ENCODE measurements around the gene APOLD1. TPM values are rescaled to one million over a fixed set of nuclear protein-coding genes. Genes with fewer than 3 reads are reported as not detected.
"Not testable (repeated sequence)": the region's sequence is repeated elsewhere in the genome, so short reads cannot be mapped to it uniquely, and the experiment has no call there.

Gene APOLD1
- total RNA-seq, 6 donors from 2014 or later = 8.5 to 36.5 (median 15.6) TPM

DNA sequence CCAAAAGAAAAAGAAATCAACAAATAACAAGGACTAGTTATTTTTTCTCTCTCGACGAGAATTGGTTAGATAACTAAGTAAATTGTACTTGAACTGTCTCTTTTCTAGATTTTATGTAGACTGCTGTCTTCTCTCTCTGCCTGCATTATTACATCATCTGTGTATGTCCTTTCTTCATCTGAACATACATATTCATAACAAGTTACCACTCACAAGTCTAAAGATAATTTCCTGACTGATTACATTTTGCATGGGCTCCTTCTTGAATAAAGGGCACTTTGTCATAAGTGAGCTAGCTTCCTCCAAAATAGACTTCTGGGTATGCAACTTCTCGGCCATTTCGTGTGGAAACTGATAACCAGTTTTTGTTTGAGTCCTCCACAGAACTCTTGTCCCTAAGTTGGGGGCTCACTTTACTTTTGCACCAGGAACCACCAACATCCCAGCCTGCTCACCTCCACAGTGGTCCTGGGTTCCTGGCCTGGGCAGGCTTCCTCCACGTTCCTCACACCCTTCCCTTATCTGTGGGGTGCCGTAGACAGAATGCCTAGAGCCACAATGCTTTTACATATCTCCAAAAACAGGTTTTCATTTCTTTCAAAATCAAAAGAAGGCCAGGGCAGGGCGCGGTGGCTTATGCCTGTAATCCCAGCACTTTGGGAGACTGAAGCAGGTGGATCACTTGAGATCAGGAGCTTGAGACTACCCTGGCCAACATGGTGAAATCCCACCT, 21.5 kb downstream of the APOLD1 start:
- TF ChIP-seq POLR2A (IDR thresholded peaks at IDR 0.05) (no peak), POLR2AphosphoS5 (IDR thresholded peaks at IDR 0.05) (no peak), CTCF (IDR thresholded peaks at IDR 0.05) (no peak), EP300 (IDR thresholded peaks at IDR 0.05) (no peak)

GRCh38 chr12:12807517-12807903, 22.1 kb downstream of the APOLD1 start:
- H3K9me3 ChIP-seq; H3K36me3 ChIP-seq; DNase-seq; ATAC-seq (ENCODE audit: low FRiP score in 2 of 2); H3K27me3 ChIP-seq; H3K4me3 ChIP-seq: not testable (repeated sequence)
- 78 to 80% methylated on average over 3 of the region's 3 CpGs for WGBS, 2 donors
- H3K4me1 ChIP-seq = peaks cover 32 to 40% (median 36%) of the 10 kb centered on the region in 4 donors
- H3K27ac ChIP-seq = peak overlapping the region; percentile 70 to 91 (median 78)

More for the DNA sequence above, 21.5 kb downstream of the APOLD1 start:
- no peak for ATAC-seq (ENCODE audit: low FRiP score in 2 of 2)
- DNase-seq = no peak
- H3K9me3 ChIP-seq = no peaks in the 10 kb centered on the region
- H3K36me3 ChIP-seq = no peaks in the 10 kb centered on the region
- peaks cover 32 to 39% (median 36%) of the 10 kb centered on the region in 4 donors for H3K4me1 ChIP-seq
- 69 to 92% methylated on average over 8 of the region's 8 CpGs for WGBS, 2 donors
- no peaks in the 10 kb centered on the region for H3K27me3 ChIP-seq
- H3K27ac ChIP-seq = peak overlapping the region; percentile 70 to 91 (median 78)
- H3K4me3 ChIP-seq = no peak overlapping the region

DNA sequence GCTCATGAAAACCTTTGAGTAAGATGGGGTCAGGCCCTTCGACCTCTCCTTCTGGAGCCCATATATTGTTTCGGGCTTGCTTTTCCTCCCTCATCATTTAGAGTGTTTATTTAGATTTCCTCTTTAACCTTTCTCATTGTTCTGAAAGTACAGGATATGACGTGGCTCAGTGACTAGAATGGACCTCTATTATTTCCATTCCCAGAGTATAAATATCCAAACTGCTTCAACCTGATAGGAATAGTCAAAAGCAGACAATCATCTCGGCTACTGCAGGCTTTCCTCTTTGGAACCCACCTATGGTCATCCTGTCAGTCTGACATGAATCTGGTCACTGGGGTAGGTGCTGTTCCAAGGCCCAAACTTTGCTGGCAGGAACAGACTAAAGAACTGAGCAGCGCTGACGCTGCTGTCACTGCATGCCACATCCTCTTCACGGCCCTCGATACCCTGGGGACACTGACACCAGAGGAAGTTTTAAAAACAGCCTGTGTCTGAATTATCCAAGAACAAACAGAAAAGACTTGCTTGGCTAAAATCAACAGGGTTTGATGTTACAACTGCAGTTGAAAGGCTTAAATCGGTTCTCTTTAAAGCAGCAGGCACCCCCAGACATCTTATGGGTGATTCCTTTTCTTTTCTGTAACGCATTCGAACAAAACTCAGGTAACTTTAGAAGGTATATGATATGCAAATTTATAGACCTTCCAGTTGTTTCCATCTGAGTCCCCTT, 22.7 kb downstream of the APOLD1 start:
- Histone ChIP-seq H3K27ac (peak overlapping the region; percentile 70 to 91 (median 78)), H3K4me3 (no peak overlapping the region), H3K36me3 (no peaks in the 10 kb centered on the region), H3K27me3 (no peaks in the 10 kb centered on the region), H3K4me1 (peaks cover 27 to 40% (median 34%) of the 10 kb centered on the region in 4 donors), H3K9me3 (no peaks in the 10 kb centered on the region)
- ATAC-seq (ENCODE audit: low FRiP score in 2 of 2) (peak in 1 of 2 donors; percentile 45), DNase-seq (peak in 1 of 2 donors; percentile 51)
- 47 to 48% methylated on average over 11 of the region's 11 CpGs for WGBS, 2 donors
- TF ChIP-seq EP300 (IDR thresholded peaks at IDR 0.05) (peak in 2 of 4 donors; percentile 45 to 50), POLR2A (IDR thresholded peaks at IDR 0.05) (peak in 2 of 4 donors; percentile 7 to 46), POLR2AphosphoS5 (IDR thresholded peaks at IDR 0.05) (peak; percentile 61 to 70), CTCF (IDR thresholded peaks at IDR 0.05) (no peak)

DNA sequence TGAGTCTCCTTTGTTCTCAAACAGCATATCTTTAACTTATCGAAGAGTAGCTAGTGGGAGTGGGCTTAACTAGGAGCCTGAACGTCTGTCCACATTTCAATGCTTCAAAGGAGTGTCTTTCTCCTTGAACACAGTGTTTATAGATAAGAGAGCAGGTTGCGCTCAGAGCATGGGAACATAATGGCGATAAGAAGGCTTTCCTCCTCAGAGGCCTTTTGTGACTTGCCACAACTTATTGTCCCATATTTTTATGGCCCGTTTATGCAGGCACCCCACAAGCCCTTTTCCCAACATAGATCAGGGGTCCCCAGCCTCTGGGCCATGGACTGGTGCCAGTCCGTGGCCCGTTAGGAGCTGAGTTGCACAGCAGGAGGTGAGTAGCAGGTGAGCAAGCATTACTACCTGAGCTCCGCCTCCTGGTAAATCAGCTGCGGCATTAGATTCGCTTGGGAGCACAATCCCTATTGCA, 25.1 kb downstream of the APOLD1 start:
- no peak for TF ChIP-seq POLR2A (IDR thresholded peaks at IDR 0.05)
- TF ChIP-seq POLR2AphosphoS5 (IDR thresholded peaks at IDR 0.05) = no peak
- no peak for TF ChIP-seq CTCF (IDR thresholded peaks at IDR 0.05)
- TF ChIP-seq EP300 (IDR thresholded peaks at IDR 0.05) = no peak
- 73 to 79% methylated on average over 10 of the region's 10 CpGs for WGBS, 2 donors
- Histone ChIP-seq H3K36me3 (peaks cover 0 to 2% (median 0%) of the 10 kb centered on the region in 4 donors), H3K27me3 (no peaks in the 10 kb centered on the region), H3K4me3 (no peak overlapping the region), H3K4me1 (peaks cover 33 to 47% (median 40%) of the 10 kb centered on the region in 4 donors), H3K9me3 (no peaks in the 10 kb centered on the region), H3K27ac (no peak overlapping the region)
- DNase-seq = no peak
- ATAC-seq (ENCODE audit: low FRiP score in 2 of 2) = no peak

- DNase-seq (no peak), ATAC-seq (ENCODE audit: low FRiP score in 2 of 2) (no peak)
- 73 to 86% methylated on average over 3 of the region's 3 CpGs for WGBS, 2 donors
- Histone ChIP-seq H3K27me3 (no peaks in the 10 kb centered on the region), H3K27ac (no peak overlapping the region), H3K36me3 (peaks cover 0 to 6% (median 0%) of the 10 kb centered on the region in 4 donors), H3K4me1 (peaks cover 33 to 55% (median 45%) of the 10 kb centered on the region in 4 donors), H3K4me3 (no peak overlapping the region), H3K9me3 (no peaks in the 10 kb centered on the region)
- TF ChIP-seq CTCF (IDR thresholded peaks at IDR 0.05) (no peak), POLR2AphosphoS5 (IDR thresholded peaks at IDR 0.05) (no peak), POLR2A (IDR thresholded peaks at IDR 0.05) (no peak), EP300 (IDR thresholded peaks at IDR 0.05) (no peak)
Observed at GRCh38 chr12:12811343-12811742, 25.9 kb downstream of the APOLD1 start.
